Nephron (organoid): ENCODE measurements around the gene ETV4.

Experiments
- H3K27ac Mint-ChIP-seq, 3 experiments: 2 replicates each; pipeline ENCODE4 v1.8.0; 2020; ENCODE audit warnings: mixed read lengths in 3 of 3, mild to moderate bottlenecking in 2 of 3, moderate library complexity in 1 of 3
- H3K27me3 Mint-ChIP-seq: 2 replicates; pipeline ENCODE4 v1.8.0; 2021; ENCODE audit warnings: low read depth, mild to moderate bottlenecking, moderate library complexity, mixed read lengths
- H3K36me3 Mint-ChIP-seq: 2 replicates; pipeline ENCODE4 v1.8.0; 2020; ENCODE audit warnings: low read depth, mixed read lengths
- H3K4me1 Mint-ChIP-seq: 2 replicates; pipeline ENCODE4 v1.8.0; 2020; ENCODE audit warnings: mixed read lengths
- H3K4me3 Mint-ChIP-seq, 3 experiments: 2 replicates each; pipeline ENCODE4 v1.8.0; 2020; ENCODE audit warnings: mild to moderate bottlenecking in 3 of 3, mixed read lengths in 3 of 3, moderate library complexity in 2 of 3
- H3K9me3 Mint-ChIP-seq: 2 replicates; pipeline ENCODE4 v1.8.0; 2020; ENCODE audit warnings: mixed read lengths
- CTCF ChIP-seq, 3 experiments: fragments of 200-600 bp; sonication (generic); IDR thresholded peaks; one replicate each; pipeline ENCODE4 v1.5.0; 2021; ENCODE audit warnings: antibody characterized with exemption in 3 of 3; ENCODE audit not compliant: unreplicated experiment in 3 of 3

Gene ETV4

DNA sequence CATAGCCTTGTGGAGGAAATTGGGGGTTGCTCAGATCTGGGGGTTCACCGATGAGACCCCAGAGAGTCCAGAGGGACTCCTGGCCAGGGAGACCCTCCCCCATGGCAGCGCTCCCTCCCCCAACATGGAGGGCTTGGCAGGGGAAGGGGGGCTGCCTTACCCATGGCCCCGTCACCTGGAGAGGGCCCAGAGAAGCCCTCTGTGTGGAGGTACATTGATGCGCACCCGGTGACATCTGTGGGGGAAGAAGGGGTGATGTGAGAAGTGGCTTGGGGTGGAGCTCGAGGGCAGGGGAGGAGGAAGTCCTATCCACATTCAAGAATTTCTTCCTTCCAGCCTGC is 16.2 kb downstream of the ETV4 start:
- Mint-ChIP-seq H3K4me1 (peaks cover 37% of the 10 kb centered on the region), H3K36me3 (peaks cover 31% of the 10 kb centered on the region), H3K27me3 (peaks cover 18% of the 10 kb centered on the region), H3K27ac (peak overlapping the region; percentile 84 to 96 (median 95)), H3K9me3 (no peaks in the 10 kb centered on the region), H3K4me3 (peak overlapping the region; percentile 63 to 74 (median 67))
- no peak for TF ChIP-seq CTCF (IDR thresholded peaks at IDR 0.05; ENCODE audit: unreplicated experiment in 3 of 3)

GRCh38 chr17:43528988-43529814 is 16.9 kb downstream of the ETV4 start:
- Mint-ChIP-seq H3K4me1 (peaks cover 37% of the 10 kb centered on the region), H3K4me3 (no peak overlapping the region), H3K27ac (peak overlapping the region in 1 of 3 experiments; percentile 21), H3K27me3 (peaks cover 18% of the 10 kb centered on the region), H3K36me3 (peaks cover 38% of the 10 kb centered on the region), H3K9me3 (no peaks in the 10 kb centered on the region)
- TF ChIP-seq CTCF (IDR thresholded peaks at IDR 0.05; ENCODE audit: unreplicated experiment in 3 of 3) = no peak

DNA sequence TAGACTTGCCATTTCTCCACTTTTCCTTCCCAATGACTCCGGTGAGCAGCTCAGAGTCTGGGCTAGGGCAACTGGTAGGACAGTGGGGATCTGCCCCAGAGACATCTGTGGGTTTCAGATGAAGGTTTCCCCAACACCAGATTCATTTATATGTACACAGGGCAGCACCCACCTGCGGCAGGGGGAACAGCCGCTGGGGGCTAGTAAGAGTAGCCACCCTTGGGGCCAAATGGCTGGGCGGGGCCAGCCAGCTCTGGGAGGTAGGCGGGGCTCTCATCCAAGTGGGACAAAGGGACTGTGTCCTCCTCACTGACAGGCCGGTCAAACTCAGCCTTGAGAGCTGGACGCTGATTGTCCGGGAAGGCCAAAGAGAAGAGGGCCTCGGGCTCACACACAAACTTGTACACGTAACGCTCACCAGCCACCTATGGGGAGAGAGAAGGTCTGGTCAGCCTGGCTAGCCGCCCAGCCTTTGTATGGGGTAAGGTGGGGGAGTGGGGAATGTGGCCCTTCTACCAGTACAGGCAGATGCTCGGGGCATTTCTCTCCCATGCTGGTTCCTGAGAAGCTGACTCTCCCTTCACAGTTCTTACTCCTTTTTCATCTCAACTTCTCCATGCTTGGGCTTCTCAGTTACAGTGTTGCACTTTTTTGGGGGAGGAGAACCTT is 17.7 kb downstream of the ETV4 start:
- Mint-ChIP-seq H3K27ac (peak overlapping the region in 1 of 3 experiments; percentile 21), H3K4me1 (peaks cover 37% of the 10 kb centered on the region), H3K9me3 (no peaks in the 10 kb centered on the region), H3K4me3 (no peak overlapping the region), H3K36me3 (peaks cover 45% of the 10 kb centered on the region), H3K27me3 (peaks cover 18% of the 10 kb centered on the region)
- TF ChIP-seq CTCF (IDR thresholded peaks at IDR 0.05; ENCODE audit: unreplicated experiment in 3 of 3) = no peak

GRCh38 chr17:43526886-43527648 is 19.1 kb downstream of the ETV4 start:
- Mint-ChIP-seq H3K9me3 (no peaks in the 10 kb centered on the region), H3K27ac (no peak overlapping the region), H3K27me3 (peaks cover 15% of the 10 kb centered on the region), H3K36me3 (peaks cover 49% of the 10 kb centered on the region), H3K4me3 (no peak overlapping the region), H3K4me1 (peaks cover 37% of the 10 kb centered on the region)
- TF ChIP-seq CTCF (IDR thresholded peaks at IDR 0.05; ENCODE audit: unreplicated experiment in 3 of 3) = no peak

DNA sequence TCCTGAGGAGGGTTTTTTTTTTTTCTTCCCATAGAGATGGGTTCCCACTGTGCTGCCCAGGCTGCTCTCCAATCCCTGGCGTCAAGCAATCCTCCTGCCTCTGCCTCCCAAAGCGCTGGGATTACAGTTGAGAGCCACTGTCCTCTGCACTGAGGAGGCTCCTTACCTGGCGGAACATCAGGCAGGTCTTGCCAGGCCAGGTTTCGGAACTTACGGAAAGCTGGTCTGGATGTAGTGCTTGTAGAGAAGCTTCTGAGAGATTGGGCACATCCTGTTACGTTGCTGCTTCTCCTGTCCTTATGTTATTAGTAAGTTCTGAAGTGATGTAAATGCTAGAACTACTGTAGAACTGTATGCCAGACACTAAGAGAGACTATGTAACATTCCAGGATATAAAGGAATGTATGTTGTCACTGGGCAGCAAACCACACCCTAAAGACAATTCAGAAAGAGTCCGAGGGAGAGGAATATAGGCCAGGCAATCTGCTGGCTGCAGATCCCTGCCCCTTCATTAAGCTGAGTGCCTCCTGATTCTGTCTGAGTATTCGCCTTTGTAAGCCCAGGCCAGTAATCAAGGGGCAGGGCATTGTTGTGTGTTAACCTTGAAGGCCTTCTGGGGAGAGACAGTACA is 21.1 kb downstream of the ETV4 start:
- H3K4me1 Mint-ChIP-seq = peaks cover 19% of the 10 kb centered on the region
- TF ChIP-seq CTCF (IDR thresholded peaks at IDR 0.05; ENCODE audit: unreplicated experiment in 3 of 3) = no peak
- no peak overlapping the region for H3K4me3 Mint-ChIP-seq
- no peaks in the 10 kb centered on the region for H3K9me3 Mint-ChIP-seq
- no peaks in the 10 kb centered on the region for H3K27me3 Mint-ChIP-seq
- peaks cover 65% of the 10 kb centered on the region for H3K36me3 Mint-ChIP-seq
- no peak overlapping the region for H3K27ac Mint-ChIP-seq
